PC-3 (cell line): ENCODE data around the gene TCOF1. TPM values are rescaled to one million over a fixed set of nuclear protein-coding genes. Genes with fewer than 3 reads are reported as not detected.

ENCODE experiments used
- ATAC-seq: fragments of 200-7000 bp; cut with Tn5 transposase; 2 replicates; pipeline ENCODE4 v1.9.1; 2020; ENCODE audit warnings: mild to moderate bottlenecking, moderate library complexity
- BruUV-seq: library from RNA; stranded (reverse); fragments of 400-500 nt; replicated peaks from 2 replicates; lab custom pipeline; 2021; lab: Mats Ljungman, UMichigan
- CTCF ChIA-PET: fragments of 300-600 bp; sonication (Branson Sonifier 250); formaldehyde crosslinking; loops from one replicate; lab custom pipeline; 2022; ENCODE audit warnings: antibody characterized with exemption; lab: Charles Lee
- POLR2A ChIA-PET: fragments of 300-600 bp; sonication (Branson Sonifier 250); formaldehyde crosslinking; loops from one replicate; lab custom pipeline; 2022; ENCODE audit warnings: antibody characterized with exemption; ENCODE audit not compliant: unreplicated experiment; lab: Charles Lee
- DNase-seq: peaks from one replicate; pipeline ENCODE4 v3.0.0-alpha.2; 2015
- H2AFZ ChIP-seq: fragments of 300-600 bp; sonication (generic); 2 replicates; pipeline ENCODE4 v1.6.0; 2016; ENCODE audit warnings: antibody characterized with exemption, low read length
- H3F3A ChIP-seq: fragments of 300-600 bp; sonication (generic); one replicate; pipeline ENCODE4 v1.6.0; 2017; ENCODE audit warnings: antibody characterized with exemption, low read length, control low read depth, mild to moderate bottlenecking; ENCODE audit not compliant: unreplicated experiment
- H3K27ac ChIP-seq: fragments of 300-600 bp; sonication (generic); 2 replicates; pipeline ENCODE4 v1.5.1; 2016; ENCODE audit warnings: mild to moderate bottlenecking, low read length
- H3K27me3 ChIP-seq: fragments of 300-600 bp; sonication (generic); 2 replicates; pipeline ENCODE4 v1.6.1; 2016; ENCODE audit warnings: low read length, mixed read lengths
- H3K36me3 ChIP-seq: fragments of 300-600 bp; sonication (generic); 2 replicates; pipeline ENCODE4 v1.6.1; 2016; ENCODE audit warnings: low read depth, mixed run types, low read length, mixed read lengths
- H3K4me1 ChIP-seq: fragments of 300-600 bp; sonication (generic); 2 replicates; pipeline ENCODE4 v1.5.1; 2016; ENCODE audit warnings: low read length; ENCODE audit not compliant: insufficient read depth
- H3K4me2 ChIP-seq: fragments of 300-600 bp; sonication (generic); 2 replicates; pipeline ENCODE4 v1.6.0; 2016; ENCODE audit warnings: low read length
- H3K4me3 ChIP-seq: fragments of 300-600 bp; sonication (generic); 2 replicates; pipeline ENCODE4 v1.5.1; 2016; ENCODE audit warnings: mild to moderate bottlenecking, low read length, mixed read lengths
- H3K79me2 ChIP-seq: fragments of 300-600 bp; sonication (generic); 2 replicates; pipeline ENCODE4 v1.6.1; 2017; ENCODE audit warnings: low read length, mixed read lengths
- H3K9ac ChIP-seq: fragments of 300-600 bp; sonication (generic); 2 replicates; pipeline ENCODE4 v1.6.0; 2016; ENCODE audit warnings: mild to moderate bottlenecking, low read length
- H3K9me2 ChIP-seq: fragments of 300-600 bp; sonication (generic); replicated peaks from 2 replicates; pipeline ENCODE4 v1.6.1; 2016; ENCODE audit warnings: mixed run types, low read length, mixed read lengths
- H3K9me3 ChIP-seq: fragments of 300-600 bp; sonication (generic); 2 replicates; pipeline ENCODE4 v1.6.1; 2016; ENCODE audit warnings: low read length, mixed read lengths
- H4K20me1 ChIP-seq: fragments of 300-600 bp; sonication (generic); 2 replicates; pipeline ENCODE4 v1.6.1; 2016; ENCODE audit warnings: low read length, mixed read lengths
- EZH2 ChIP-seq: fragments of 300-600 bp; sonication (generic); IDR thresholded peaks from one replicate; pipeline ENCODE4 v1.6.1; 2017; ENCODE audit warnings: antibody characterized with exemption, mild to moderate bottlenecking, low read length; ENCODE audit not compliant: unreplicated experiment
- EZH2phosphoT487 ChIP-seq: fragments of 300-600 bp; sonication (generic); IDR thresholded peaks from 2 replicates; pipeline ENCODE4 v1.6.1; 2018; ENCODE audit warnings: mild to moderate bottlenecking, antibody characterized with exemption, low read length, borderline replicate concordance
- intact Hi-C: fragments of 100-400 bp; cut with micrococcal nuclease; formaldehyde crosslinking; loops from 2 replicates; pipeline ENCODE4 v1.9.0; 2023
- total RNA-seq: library from RNA; depleted of rRNA; stranded (reverse); fragments of >200 nt; gene quantifications from 2 replicates; pipeline ENCODE4 v1.2.3, GENCODE V29; 2014
- TF ChIP-seq, protein P1 (sequence below): fragments of 300-600 bp; sonication (generic); conservative IDR thresholded peaks from 2 replicates; pipeline ENCODE4 v1.5.1; 2017; ENCODE audit warnings: antibody characterized with exemption, low read depth, mild to moderate bottlenecking, low read length

Gene TCOF1
- total RNA-seq, 1 experiment from 2014 or later, result 113 TPM

DNA sequence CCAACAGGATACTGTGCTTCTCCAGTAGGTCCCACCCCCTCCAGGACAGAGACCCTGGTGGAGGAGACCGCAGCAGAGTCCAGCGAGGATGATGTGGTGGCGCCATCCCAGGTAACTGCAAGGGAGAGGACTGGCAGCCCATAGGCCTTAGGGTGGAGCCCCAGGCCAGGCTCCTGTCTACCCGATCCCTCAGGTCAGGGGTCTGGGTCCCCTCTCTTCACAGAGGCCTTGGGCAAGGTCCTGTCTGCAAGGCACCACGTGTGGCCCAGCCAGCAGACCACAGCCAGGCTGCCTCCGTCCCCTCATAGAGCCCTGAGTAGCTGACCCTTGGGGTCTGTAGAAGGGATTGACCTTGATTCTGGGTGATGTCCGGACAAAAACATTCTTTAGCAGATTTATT is 35.2 kb downstream of the TCOF1 start:
- Histone ChIP-seq H3K27ac (no peak overlapping the region), H4K20me1 (no peaks in the 10 kb centered on the region), H3K4me3 (no peak overlapping the region), H3K4me1 (no peaks in the 10 kb centered on the region), H3K9me2 (no peaks in the 10 kb centered on the region), H3K4me2 (no peak overlapping the region), H3K27me3 (no peaks in the 10 kb centered on the region), H3F3A (no peaks in the 10 kb centered on the region), H3K9me3 (no peaks in the 10 kb centered on the region), H3K36me3 (peaks cover 80% of the 10 kb centered on the region), H3K79me2 (no peaks in the 10 kb centered on the region), H2AFZ (no peak overlapping the region), H3K9ac (no peak overlapping the region)
- TF ChIP-seq, protein P1, sequence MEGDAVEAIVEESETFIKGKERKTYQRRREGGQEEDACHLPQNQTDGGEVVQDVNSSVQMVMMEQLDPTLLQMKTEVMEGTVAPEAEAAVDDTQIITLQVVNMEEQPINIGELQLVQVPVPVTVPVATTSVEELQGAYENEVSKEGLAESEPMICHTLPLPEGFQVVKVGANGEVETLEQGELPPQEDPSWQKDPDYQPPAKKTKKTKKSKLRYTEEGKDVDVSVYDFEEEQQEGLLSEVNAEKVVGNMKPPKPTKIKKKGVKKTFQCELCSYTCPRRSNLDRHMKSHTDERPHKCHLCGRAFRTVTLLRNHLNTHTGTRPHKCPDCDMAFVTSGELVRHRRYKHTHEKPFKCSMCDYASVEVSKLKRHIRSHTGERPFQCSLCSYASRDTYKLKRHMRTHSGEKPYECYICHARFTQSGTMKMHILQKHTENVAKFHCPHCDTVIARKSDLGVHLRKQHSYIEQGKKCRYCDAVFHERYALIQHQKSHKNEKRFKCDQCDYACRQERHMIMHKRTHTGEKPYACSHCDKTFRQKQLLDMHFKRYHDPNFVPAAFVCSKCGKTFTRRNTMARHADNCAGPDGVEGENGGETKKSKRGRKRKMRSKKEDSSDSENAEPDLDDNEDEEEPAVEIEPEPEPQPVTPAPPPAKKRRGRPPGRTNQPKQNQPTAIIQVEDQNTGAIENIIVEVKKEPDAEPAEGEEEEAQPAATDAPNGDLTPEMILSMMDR, result no peak
- TF ChIP-seq EZH2 (no peak), EZH2phosphoT487 (no peak)
- BruUV-seq, result no TSS peak
- ATAC-seq (no peak), DNase-seq (no peak)
- ChIA-PET POLR2A (no interaction called here), CTCF (no interaction called here)
- intact Hi-C loops, result no loop called here

DNA sequence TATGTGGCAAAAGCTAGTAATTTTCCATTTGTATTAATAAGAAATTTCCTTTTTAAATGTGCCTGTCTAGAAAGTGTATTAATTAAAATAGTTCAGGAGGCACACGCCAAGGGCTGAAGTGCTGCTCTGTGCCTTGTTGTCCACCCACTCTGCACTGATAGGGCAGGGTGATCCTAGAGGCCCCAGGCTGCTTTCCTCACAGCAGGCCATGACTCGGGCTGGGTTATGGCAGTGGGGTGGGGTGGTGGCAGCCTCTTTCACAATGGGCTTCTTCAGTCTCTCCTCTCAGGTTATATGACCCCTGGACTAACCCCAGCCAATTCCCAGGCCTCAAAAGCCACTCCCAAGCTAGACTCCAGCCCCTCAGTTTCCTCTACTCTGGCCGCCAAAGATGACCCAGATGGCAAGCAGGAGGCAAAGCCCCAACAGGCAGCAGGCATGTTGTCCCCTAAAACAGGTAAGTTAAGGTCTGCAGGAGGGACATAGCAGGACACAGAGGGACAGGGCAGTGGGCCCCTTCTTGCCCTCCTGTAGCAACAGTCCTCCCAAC is 35.7 kb downstream of the TCOF1 start:
- Histone ChIP-seq H3F3A (no peaks in the 10 kb centered on the region), H3K4me3 (no peak overlapping the region), H3K27me3 (no peaks in the 10 kb centered on the region), H3K4me1 (no peaks in the 10 kb centered on the region), H3K36me3 (peaks cover 76% of the 10 kb centered on the region), H3K4me2 (no peak overlapping the region), H4K20me1 (no peaks in the 10 kb centered on the region), H3K9ac (no peak overlapping the region), H3K9me3 (no peaks in the 10 kb centered on the region), H3K79me2 (no peaks in the 10 kb centered on the region), H3K27ac (no peak overlapping the region), H2AFZ (no peak overlapping the region), H3K9me2 (no peaks in the 10 kb centered on the region)
- no peak for TF ChIP-seq EZH2phosphoT487
- TF ChIP-seq, protein P1, result no peak
- no peak for TF ChIP-seq EZH2
- no peak for ATAC-seq
- ChIA-PET CTCF (no interaction called here), POLR2A (no interaction called here)
- intact Hi-C loops, result no loop called here
- no peak for DNase-seq
- BruUV-seq, result no TSS peak

DNA sequence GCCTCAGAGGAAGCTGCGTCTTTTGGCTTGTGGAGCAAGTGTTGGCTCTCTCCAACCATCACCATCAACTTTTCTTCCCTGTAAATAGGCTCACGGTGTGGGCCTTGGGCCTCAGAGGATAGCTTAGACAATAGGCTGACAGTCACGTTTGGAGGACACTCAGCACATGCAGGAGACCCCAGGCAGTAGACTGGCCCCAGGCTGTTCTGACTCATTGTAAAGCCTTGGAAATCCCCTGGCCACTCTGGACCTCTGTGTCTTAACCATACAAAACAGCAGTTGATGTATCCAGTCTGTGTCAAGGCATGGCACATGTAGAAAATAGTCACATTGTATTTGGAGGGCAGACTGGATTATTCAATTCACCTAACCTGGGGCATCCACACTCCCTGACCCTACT is 36.6 kb downstream of the TCOF1 start:
- DNase-seq (no peak), ATAC-seq (no peak)
- Histone ChIP-seq H3K9ac (no peak overlapping the region), H3K27ac (no peak overlapping the region), H3K9me3 (no peaks in the 10 kb centered on the region), H2AFZ (no peak overlapping the region), H3K4me3 (no peak overlapping the region), H3K27me3 (no peaks in the 10 kb centered on the region), H3F3A (no peaks in the 10 kb centered on the region), H3K79me2 (no peaks in the 10 kb centered on the region), H3K4me1 (no peaks in the 10 kb centered on the region), H3K36me3 (peaks cover 79% of the 10 kb centered on the region), H3K9me2 (no peaks in the 10 kb centered on the region), H3K4me2 (no peak overlapping the region), H4K20me1 (no peaks in the 10 kb centered on the region)
- TF ChIP-seq, protein P1, result no peak
- TF ChIP-seq EZH2 (no peak), EZH2phosphoT487 (no peak)
- ChIA-PET CTCF (no interaction called here), POLR2A (no interaction called here)
- BruUV-seq, result no TSS peak
- intact Hi-C loops, result no loop called here
